GM12892 (cell line): ENCODE measurements around the gene TMEM158.

Source experiments
- POLR2A ChIP-seq: IDR thresholded peaks from 2 replicates; pipeline ENCODE4 v1.6.1; 2011; ENCODE audit warnings: low read depth, low read length, control low read depth
- POLR2AphosphoS5 ChIP-seq: IDR thresholded peaks from 2 replicates; pipeline ENCODE4 v1.6.1; 2011; ENCODE audit warnings: low read depth, low read length, control low read depth

GRCh38 chr3:45240292-45240691 lies 14.2 kb upstream of the TMEM158 start:
- TF ChIP-seq POLR2AphosphoS5 = no peak
- TF ChIP-seq POLR2A = no peak
